Brain microvascular endothelial cell (primary cell): ENCODE measurements around the gene DPP9.

Experiments
- DNase-seq: peaks from one replicate; pipeline ENCODE4 v3.0.0-alpha.2; 2020
- H3K27ac ChIP-seq: fragments of 250-450 bp; sonication (Bioruptor Pico); 2 replicates; pipeline ENCODE4 v1.5.1; 2020; ENCODE audit warnings: mild to moderate bottlenecking, moderate library complexity
- H3K27me3 ChIP-seq: fragments of 250-450 bp; sonication (Bioruptor Pico); replicated peaks from 2 replicates; pipeline ENCODE4 v1.5.1; 2020; ENCODE audit warnings: mild to moderate bottlenecking
- H3K36me3 ChIP-seq: fragments of 250-450 bp; sonication (Bioruptor Pico); replicated peaks from 2 replicates; pipeline ENCODE4 v1.5.1; 2020; ENCODE audit warnings: mild to moderate bottlenecking
- H3K4me3 ChIP-seq: 2 replicates; pipeline ENCODE4 v1.5.1; 2011; ENCODE audit warnings: low read depth, mild to moderate bottlenecking, control low read depth, low read length, moderate library complexity
- in situ Hi-C: cut with HindIII; loops from 2 replicates; pipeline ENCODE4 v1.10.0; 2017; ENCODE audit warnings: low sequenced_read_pairs, low pct_ligation_motif_present
- TF ChIP-seq, protein P1 (sequence below): IDR thresholded peaks from 2 replicates; pipeline ENCODE4 v1.5.1; 2011; ENCODE audit warnings: low read depth, mild to moderate bottlenecking, moderate library complexity, low read length, control low read depth, inconsistent platforms; ENCODE audit errors: missing control alignments

Gene DPP9

DNA sequence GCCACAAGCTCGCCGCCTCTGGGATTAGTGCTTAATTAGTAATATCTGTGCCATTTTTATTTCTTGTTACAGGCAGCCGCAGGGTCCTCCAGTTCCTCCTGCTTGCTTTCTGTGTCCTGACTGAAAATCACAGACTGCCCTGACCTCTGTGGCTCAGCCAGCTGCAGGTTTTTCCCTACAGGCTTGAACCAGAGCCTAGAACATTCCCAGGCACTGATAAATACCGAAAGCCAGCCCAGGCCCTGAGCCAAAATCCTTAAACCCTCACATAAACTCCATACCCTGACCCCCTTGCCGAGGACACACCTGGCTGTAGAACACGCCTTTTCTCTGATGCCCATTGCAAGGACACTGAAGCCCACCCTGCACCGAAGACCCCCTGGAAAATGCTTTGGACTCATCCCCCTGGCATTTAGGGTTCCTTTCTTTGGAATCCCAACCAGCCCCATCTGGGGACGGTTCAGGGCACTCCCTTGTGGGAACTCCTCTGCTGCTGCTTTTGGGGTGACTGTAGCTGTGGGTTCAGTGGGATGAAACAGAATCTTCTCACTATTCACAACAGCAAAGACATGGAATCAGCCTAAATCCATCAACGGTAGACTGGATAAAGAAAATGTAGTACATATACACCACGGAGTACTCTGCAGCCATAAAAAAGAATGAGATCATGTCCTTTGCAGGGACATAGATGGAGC, 15.5 kb downstream of the DPP9 start:
- Histone ChIP-seq H3K27ac (peak overlapping the region; percentile 35), H3K4me3 (no peak overlapping the region), H3K27me3 (no peaks in the 10 kb centered on the region), H3K36me3 (peaks cover 65% of the 10 kb centered on the region)
- in situ Hi-C loops: no loop called here
- peak; percentile 27 for DNase-seq
- TF ChIP-seq, protein P1, sequence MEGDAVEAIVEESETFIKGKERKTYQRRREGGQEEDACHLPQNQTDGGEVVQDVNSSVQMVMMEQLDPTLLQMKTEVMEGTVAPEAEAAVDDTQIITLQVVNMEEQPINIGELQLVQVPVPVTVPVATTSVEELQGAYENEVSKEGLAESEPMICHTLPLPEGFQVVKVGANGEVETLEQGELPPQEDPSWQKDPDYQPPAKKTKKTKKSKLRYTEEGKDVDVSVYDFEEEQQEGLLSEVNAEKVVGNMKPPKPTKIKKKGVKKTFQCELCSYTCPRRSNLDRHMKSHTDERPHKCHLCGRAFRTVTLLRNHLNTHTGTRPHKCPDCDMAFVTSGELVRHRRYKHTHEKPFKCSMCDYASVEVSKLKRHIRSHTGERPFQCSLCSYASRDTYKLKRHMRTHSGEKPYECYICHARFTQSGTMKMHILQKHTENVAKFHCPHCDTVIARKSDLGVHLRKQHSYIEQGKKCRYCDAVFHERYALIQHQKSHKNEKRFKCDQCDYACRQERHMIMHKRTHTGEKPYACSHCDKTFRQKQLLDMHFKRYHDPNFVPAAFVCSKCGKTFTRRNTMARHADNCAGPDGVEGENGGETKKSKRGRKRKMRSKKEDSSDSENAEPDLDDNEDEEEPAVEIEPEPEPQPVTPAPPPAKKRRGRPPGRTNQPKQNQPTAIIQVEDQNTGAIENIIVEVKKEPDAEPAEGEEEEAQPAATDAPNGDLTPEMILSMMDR: no peak

DNA sequence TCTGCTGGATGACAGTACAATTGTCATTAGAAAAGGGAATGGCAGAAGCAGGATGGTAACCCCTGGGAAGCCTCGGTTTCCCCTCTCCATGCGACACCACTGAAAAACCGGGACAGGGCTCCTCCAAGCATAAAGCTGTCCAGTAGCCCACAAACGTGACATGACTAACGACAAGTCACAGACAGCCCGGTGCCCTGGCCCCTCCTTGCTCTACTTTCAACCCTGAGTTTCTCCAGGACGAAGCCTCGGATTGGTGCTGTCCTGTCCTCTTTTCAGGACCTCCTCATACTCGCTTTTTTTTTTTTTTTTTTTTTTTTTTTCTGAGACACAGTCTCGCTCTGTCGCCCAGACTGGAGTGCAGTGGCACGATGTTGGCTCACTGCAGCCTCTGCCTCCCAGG, 16.3 kb downstream of the DPP9 start:
- Histone ChIP-seq H3K27ac (no peak overlapping the region), H3K36me3 (peaks cover 65% of the 10 kb centered on the region), H3K4me3 (no peak overlapping the region), H3K27me3 (no peaks in the 10 kb centered on the region)
- TF ChIP-seq, protein P1: no peak
- in situ Hi-C loops: no loop called here
- DNase-seq: no peak

DNA sequence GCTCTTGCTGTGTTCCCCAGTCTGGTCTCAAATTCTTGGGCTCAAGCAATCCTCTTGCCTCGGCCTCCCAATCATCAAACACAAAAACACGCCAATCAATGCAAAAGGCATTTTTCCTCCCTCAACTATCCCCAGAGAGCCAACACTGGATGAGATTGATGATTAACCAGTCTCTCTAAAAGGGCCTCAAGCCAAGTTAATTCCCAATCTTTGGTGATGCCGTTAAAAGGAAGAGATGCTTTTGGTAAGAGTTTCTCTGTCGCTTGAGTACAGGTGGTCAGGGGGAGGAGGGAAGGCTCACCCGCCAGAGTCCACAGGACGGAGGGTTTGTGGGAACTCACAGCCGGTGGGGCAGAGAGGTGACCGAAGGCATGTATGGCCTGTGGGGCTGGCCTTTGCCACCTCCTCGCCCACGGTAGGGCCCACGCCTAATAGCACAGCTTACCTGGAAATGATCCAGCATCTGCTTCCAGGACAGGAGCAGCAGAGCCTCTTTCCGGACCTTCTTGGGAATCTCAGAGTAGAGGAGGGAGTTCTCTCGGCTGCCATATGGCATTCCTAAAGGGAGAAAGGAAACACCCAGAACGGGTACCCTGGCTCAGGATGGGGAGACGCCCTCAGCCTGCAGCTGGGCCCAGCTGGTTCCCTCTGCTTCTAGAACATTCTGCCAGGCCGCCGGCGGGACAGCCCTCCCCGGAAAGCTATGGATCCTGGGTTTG, 18.1 kb downstream of the DPP9 start:
- peak overlapping the region; percentile 17 for H3K27ac ChIP-seq
- in situ Hi-C loops: no loop called here
- TF ChIP-seq, protein P1: no peak
- peaks cover 68% of the 10 kb centered on the region for H3K36me3 ChIP-seq
- DNase-seq: no peak
- no peaks in the 10 kb centered on the region for H3K27me3 ChIP-seq
- no peak overlapping the region for H3K4me3 ChIP-seq

DNA sequence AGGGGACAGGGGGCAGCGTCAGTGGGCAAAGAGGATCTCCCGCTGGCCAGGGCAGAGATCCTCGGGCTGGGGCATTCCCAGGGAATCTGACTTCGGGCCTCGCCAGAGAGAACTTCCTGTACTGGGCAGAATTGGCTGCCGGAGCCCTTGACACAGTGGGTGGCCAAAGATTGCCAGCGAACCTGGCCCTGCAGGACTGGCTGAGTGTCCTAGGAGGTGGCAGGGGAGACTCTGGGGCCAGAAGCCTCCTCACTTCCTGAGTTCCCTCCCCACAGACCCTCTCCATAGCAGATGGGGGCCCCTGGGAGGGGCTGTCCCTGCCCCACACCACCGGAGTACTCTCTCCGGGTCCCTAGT, 19.3 kb downstream of the DPP9 start:
- no peak for DNase-seq
- no peak overlapping the region for H3K4me3 ChIP-seq
- H3K36me3 ChIP-seq: peaks cover 70% of the 10 kb centered on the region
- TF ChIP-seq, protein P1: no peak
- H3K27ac ChIP-seq: no peak overlapping the region
- in situ Hi-C loops: no loop called here
- no peaks in the 10 kb centered on the region for H3K27me3 ChIP-seq

DNA sequence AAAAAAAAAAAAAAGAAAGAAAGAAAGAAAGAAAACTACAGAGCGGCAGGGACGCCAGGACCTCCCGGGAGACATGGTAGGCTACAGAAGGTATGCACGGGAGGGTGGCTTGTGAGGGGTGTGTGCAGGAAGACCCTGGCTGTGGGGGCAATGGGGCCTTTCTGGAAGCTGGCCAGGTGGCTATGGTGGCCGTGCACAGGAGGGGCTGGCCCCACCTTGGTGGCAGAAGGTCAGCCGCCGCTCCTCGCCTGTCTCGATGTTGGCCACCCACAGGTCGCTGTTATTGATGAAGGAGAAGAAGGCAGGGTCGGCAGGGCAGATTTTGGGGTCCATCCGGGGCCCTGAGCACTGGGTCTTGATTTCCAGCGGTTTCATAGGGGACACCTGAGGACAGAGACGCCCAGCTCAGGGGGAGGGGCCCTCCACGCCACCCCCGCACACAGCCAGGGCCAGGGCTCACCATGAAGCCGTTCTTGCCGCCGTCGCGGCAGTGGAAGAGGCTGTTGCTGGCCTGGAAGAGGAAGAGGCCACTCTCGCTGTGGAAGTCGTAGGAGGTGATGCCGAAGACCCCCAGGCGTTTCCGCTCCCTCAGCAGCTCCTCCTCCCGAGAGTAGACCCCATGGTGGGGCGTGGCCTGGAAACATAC, 19.8 kb downstream of the DPP9 start:
- DNase-seq: no peak
- H3K4me3 ChIP-seq: no peak overlapping the region
- in situ Hi-C loops: no loop called here
- no peaks in the 10 kb centered on the region for H3K27me3 ChIP-seq
- TF ChIP-seq, protein P1: no peak
- H3K27ac ChIP-seq: no peak overlapping the region
- H3K36me3 ChIP-seq: peaks cover 71% of the 10 kb centered on the region
